Kidney (tissue), 14 donors: ENCODE measurements around the gene KTN1. TPM values are rescaled to one million over a fixed set of nuclear protein-coding genes. Genes with fewer than 3 reads are reported as not detected.

Experiments used
- DNase-seq, 5 donors: peaks; one replicate each; pipeline ENCODE4 v3.0.0-alpha.2; 2013 to 2020
- FAIRE-seq: peaks from 2 replicates; lab custom pipeline; 2012; peaks lifted over from hg19 to GRCh38; lab: Jason Lieb, UNC
- H3K27ac ChIP-seq, 2 donors: one replicate each; pipeline ENCODE4 v1.7.0; 2013; ENCODE audit warnings: low read depth in 2 of 2, low read length in 2 of 2, inconsistent platforms in 1 of 2
- H3K27me3 ChIP-seq: one replicate; pipeline ENCODE4 v1.7.1; 2013; ENCODE audit warnings: low read length, inconsistent platforms; ENCODE audit not compliant: control insufficient read depth, insufficient read depth
- H3K36me3 ChIP-seq, 3 donors: one replicate each; pipeline versions ENCODE4 v1.7.0 to v1.7.1; 2013; ENCODE audit warnings: low read length in 3 of 3, control low read depth in 1 of 3, inconsistent platforms in 1 of 3; ENCODE audit not compliant: insufficient read depth in 3 of 3, control insufficient read depth in 2 of 3
- H3K4me1 ChIP-seq, 3 donors: one replicate each; pipeline versions ENCODE4 v1.7.0 to v1.7.1; 2013; ENCODE audit warnings: low read length in 3 of 3, inconsistent platforms in 1 of 3, low read depth in 1 of 3; ENCODE audit not compliant: control insufficient read depth in 2 of 3, insufficient read depth in 2 of 3
- H3K4me3 ChIP-seq, 3 donors: one replicate each; pipeline versions ENCODE4 v1.7.0 to v1.8.1; 2013; ENCODE audit warnings: low read length in 3 of 3, control low read depth in 1 of 3, inconsistent platforms in 1 of 3
- H3K9ac ChIP-seq, 3 donors: one replicate each; pipeline versions ENCODE4 v1.7.0 to v1.7.1; 2013; ENCODE audit warnings: low read length in 3 of 3, control low read depth in 1 of 3, inconsistent platforms in 1 of 3
- H3K9me3 ChIP-seq, 3 donors: one replicate each; pipeline versions ENCODE4 v1.7.0 to v1.7.1; 2013; ENCODE audit warnings: low read length in 3 of 3, control low read depth in 1 of 3, inconsistent platforms in 1 of 3; ENCODE audit not compliant: control insufficient read depth in 2 of 3, insufficient read depth in 1 of 3
- intact Hi-C: fragments of 100-400 bp; cut with DNase I; formaldehyde crosslinking; loops from one replicate; pipeline ENCODE4 v1.11.1; 2022
- polyA plus RNA-seq: library from polyadenylated mRNA; stranded (reverse); fragments of 350-450 nt; fragmentation: Illumina TruSeq; extraction: RNeasy Lipid Tissue Mini Kit (QIAGEN cat#74804); gene quantifications from one replicate; pipeline ENCODE4 v1.2.3, GENCODE V29; 2014; ENCODE audit warnings: low read depth, low replicate concordance; ENCODE audit not compliant: insufficient read depth
- total RNA-seq: library from RNA; stranded (reverse); fragmentation: NEBNext Ultra II Directional; extraction: Animal tissue kit (Norgen Biotek cat#: 25700); gene quantifications from one replicate; pipeline ENCODE4 v1.2.1, GENCODE V29; 2021
- TF ChIP-seq, protein P1 (sequence below): IDR thresholded peaks from 3 replicates; pipeline ENCODE4 v1.5.1; 2012; ENCODE audit warnings: mild to moderate bottlenecking, moderate library complexity, borderline replicate concordance; ENCODE audit not compliant: insufficient read depth; ENCODE audit errors: extremely low read depth
- donor health status: control.
- donor health status: control.
- donor health status: control.
- donor health status: control.
- donor health status: control.
- donor health status: DM: yes; HTN: yes; CAD: no.
- donor health status: Normal renal cell carcinoma (clear cell type).

KTN1 gene
- total and polyA plus RNA-seq, 2 donors from 2014 or later: 106 to 155 TPM

DNA sequence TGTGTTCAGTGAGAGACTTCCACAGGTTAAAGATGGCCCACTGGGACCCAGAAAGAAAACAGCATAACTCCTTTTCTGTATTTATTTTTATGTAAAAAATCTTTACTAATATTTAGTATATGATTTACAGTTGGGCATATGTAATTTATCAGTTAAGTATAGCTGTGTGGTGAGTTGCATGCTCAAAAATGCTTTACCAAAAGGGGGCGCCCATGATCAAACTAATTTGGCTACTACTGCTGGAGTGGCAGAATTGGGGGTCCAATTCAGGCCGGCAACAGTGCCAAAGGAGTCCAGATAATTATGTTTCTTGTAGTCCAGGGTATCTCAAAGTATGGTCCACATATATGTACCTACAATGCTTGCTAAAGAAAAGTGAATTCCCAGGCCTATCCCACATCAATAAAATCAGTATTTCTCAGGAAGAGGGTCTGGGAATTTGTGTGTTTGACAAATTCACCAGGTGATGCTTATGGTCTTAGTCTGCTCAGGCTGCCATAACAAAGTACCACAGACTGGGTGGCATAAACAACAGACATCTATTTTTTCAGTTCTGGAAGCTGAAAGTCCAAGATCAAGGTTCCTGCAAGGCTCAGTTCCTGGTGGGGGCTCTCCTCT is 152.0 kb downstream of the KTN1 start:
- intact Hi-C loops: no loop called here
- peaks cover 0 to 2% (median 0%) of the 10 kb centered on the region in 3 donors for H3K4me1 ChIP-seq
- no peaks in the 10 kb centered on the region for H3K9me3 ChIP-seq
- TF ChIP-seq, protein P1, sequence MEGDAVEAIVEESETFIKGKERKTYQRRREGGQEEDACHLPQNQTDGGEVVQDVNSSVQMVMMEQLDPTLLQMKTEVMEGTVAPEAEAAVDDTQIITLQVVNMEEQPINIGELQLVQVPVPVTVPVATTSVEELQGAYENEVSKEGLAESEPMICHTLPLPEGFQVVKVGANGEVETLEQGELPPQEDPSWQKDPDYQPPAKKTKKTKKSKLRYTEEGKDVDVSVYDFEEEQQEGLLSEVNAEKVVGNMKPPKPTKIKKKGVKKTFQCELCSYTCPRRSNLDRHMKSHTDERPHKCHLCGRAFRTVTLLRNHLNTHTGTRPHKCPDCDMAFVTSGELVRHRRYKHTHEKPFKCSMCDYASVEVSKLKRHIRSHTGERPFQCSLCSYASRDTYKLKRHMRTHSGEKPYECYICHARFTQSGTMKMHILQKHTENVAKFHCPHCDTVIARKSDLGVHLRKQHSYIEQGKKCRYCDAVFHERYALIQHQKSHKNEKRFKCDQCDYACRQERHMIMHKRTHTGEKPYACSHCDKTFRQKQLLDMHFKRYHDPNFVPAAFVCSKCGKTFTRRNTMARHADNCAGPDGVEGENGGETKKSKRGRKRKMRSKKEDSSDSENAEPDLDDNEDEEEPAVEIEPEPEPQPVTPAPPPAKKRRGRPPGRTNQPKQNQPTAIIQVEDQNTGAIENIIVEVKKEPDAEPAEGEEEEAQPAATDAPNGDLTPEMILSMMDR: peak; percentile 41
- no peak overlapping the region for H3K27ac ChIP-seq
- H3K9ac ChIP-seq: no peak overlapping the region
- DNase-seq (peak in 3 of 5 donors; percentile 47 to 65 (median 51)), FAIRE-seq (no peak)
- H3K36me3 ChIP-seq: no peaks in the 10 kb centered on the region
- H3K27me3 ChIP-seq: no peaks in the 10 kb centered on the region
- no peak overlapping the region for H3K4me3 ChIP-seq

DNA sequence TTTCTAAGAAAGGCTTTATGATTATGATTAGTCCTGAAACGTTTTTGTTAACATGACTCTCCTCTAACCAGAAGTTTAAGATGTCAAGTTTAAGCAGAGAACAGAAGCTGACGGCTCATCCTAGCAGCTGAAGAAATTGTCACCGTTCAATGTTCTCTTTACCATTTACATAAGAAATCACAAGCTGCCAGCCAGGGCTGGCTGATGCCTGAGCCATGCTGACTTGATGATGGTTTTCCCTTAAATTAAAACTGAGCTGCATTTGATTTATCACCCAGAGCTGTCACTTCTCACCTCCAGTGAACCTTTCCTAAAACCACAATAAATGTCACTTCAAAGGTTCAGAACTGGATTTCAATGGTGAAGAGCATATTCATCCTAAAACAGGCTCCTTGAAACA is 153.6 kb downstream of the KTN1 start:
- no peak for FAIRE-seq
- H3K36me3 ChIP-seq: no peaks in the 10 kb centered on the region
- no peak for DNase-seq
- H3K27ac ChIP-seq: no peak overlapping the region
- H3K9me3 ChIP-seq: no peaks in the 10 kb centered on the region
- no peak overlapping the region for H3K9ac ChIP-seq
- intact Hi-C loops: no loop called here
- no peak overlapping the region for H3K4me3 ChIP-seq
- H3K27me3 ChIP-seq: no peaks in the 10 kb centered on the region
- peaks cover 0 to 2% (median 0%) of the 10 kb centered on the region in 3 donors for H3K4me1 ChIP-seq
- TF ChIP-seq, protein P1: no peak

Other genes starting within 250 kb of the KTN1 start
- 13.3 TPM for gene ATG14, start 168.4 kb upstream of the KTN1 start, total RNA-seq
- 5.2 TPM for gene ATG14, start 168.4 kb upstream of the KTN1 start, polyA plus RNA-seq
- gene TBPL2, start 139.6 kb upstream of the KTN1 start, total RNA-seq: not detected
- gene TBPL2, start 139.6 kb upstream of the KTN1 start, polyA plus RNA-seq: not detected